Retinal pigment epithelial cell (primary cell): ENCODE results near the gene CFAP298.
A peak's percentile ranks its signal among the peaks of the same experiment; 100 is the strongest.
"Not testable (repeated sequence)": the region's sequence is repeated elsewhere in the genome, so short reads cannot be mapped to it uniquely, and the experiment has no call there.

Experiments
- DNase-seq: peaks from one replicate; pipeline ENCODE4 v3.0.0-alpha.2; 2010; ENCODE audit warnings: low read depth
- H3K4me3 ChIP-seq: 2 replicates; pipeline ENCODE4 v1.5.1; 2011; ENCODE audit warnings: mild to moderate bottlenecking, low read length, control low read depth, moderate library complexity
- CTCF ChIP-seq: conservative IDR thresholded peaks from 2 replicates; pipeline ENCODE4 v1.5.1; 2011; ENCODE audit warnings: low read depth, low read length, control low read depth, inconsistent platforms

The CFAP298 gene

GRCh38 chr21:32612075-32612998, at the start of gene CFAP298:
CFAP298 (minus strand) TSS chr21:32612377; CDS start chr21:32612243, 134 bp downstream.
- no peak for TF ChIP-seq CTCF
- DNase-seq, result peak; percentile 83
- peak within 1 kb of the TSS; percentile 94 for H3K4me3 ChIP-seq

GRCh38 chr21:32661026-32661782, 49.0 kb upstream of the CFAP298 start:
- H3K4me3 ChIP-seq, DNase-seq: not testable (repeated sequence)

- no peak for TF ChIP-seq CTCF
- DNase-seq, result no peak
- no peak overlapping the region for H3K4me3 ChIP-seq
Measured at GRCh38 chr21:32658524-32658923, 46.3 kb upstream of the CFAP298 start.

GRCh38 chr21:32653326-32653901, 41.2 kb upstream of the CFAP298 start:
- H3K4me3 ChIP-seq, result no peak overlapping the region
- TF ChIP-seq CTCF, result peak; percentile 70
- no peak for DNase-seq

GRCh38 chr21:32648165-32648564, 36.0 kb upstream of the CFAP298 start:
- DNase-seq, result no peak
- TF ChIP-seq CTCF, result no peak
- H3K4me3 ChIP-seq, result no peak overlapping the region

GRCh38 chr21:32645261-32646182, 33.3 kb upstream of the CFAP298 start:
- TF ChIP-seq CTCF, result no peak
- DNase-seq, result no peak
- no peak overlapping the region for H3K4me3 ChIP-seq
